ENCODE data around the gene ELF4. TPM values are rescaled to one million over a fixed set of nuclear protein-coding genes. Genes with fewer than 3 reads are reported as not detected.

Gene ELF4
- total and polyA plus RNA-seq, 2 donors (not counting 1 experiment from before 2014, with no cell fraction given): 9.9 to 13.7 TPM

- H3K36me3 ChIP-seq (ENCODE audit: control insufficient read depth, insufficient read depth, low read length): no peaks in the 10 kb centered on the region
- H3K27me3 ChIP-seq (ENCODE audit: control insufficient read depth, insufficient read depth, low read length): no peaks in the 10 kb centered on the region
- no peak overlapping the region for H3K4me3 ChIP-seq (replicated peaks in 1 of 4; ENCODE audit: control extremely low read depth in 1 of 4, insufficient read depth in 1 of 4, low read depth in 3 of 4, low read length in 4 of 4)
- H3K4me1 ChIP-seq (ENCODE audit: control insufficient read depth, extremely low read depth, insufficient read depth, low read length): no peaks in the 10 kb centered on the region
- H3K4me2 ChIP-seq (ENCODE audit: extremely low read depth, insufficient read depth, low read length): no peak overlapping the region
- no peaks in the 10 kb centered on the region for H3K9me3 ChIP-seq (ENCODE audit: control insufficient read depth, insufficient read depth, low read depth, low read length)
- H3K79me2 ChIP-seq (ENCODE audit: control insufficient read depth, insufficient read depth, low read length): no peaks in the 10 kb centered on the region
- peak; percentile 52 to 61 for DNase-seq (ENCODE audit: low read depth in 2 of 2)
- no peak overlapping the region for H3K9ac ChIP-seq (ENCODE audit: insufficient read depth, low read length)
- H4K20me1 ChIP-seq (ENCODE audit: control insufficient read depth, extremely low read depth, insufficient read depth, low read length): no peaks in the 10 kb centered on the region
- H2AFZ ChIP-seq (ENCODE audit: low read length): no peak overlapping the region
- H3K27ac ChIP-seq (ENCODE audit: insufficient read depth, low read length): no peak overlapping the region
- no peak for TF ChIP-seq CTCF (conservative IDR thresholded peaks at IDR 0.05 in 1 of 2, IDR thresholded peaks at IDR 0.05 in 1 of 2; ENCODE audit: low read depth in 1 of 2, low read length in 2 of 2)
- TF ChIP-seq EZH2 (IDR thresholded peaks at IDR 0.05; ENCODE audit: low read length, missing control alignments): no peak
These were observed 34.2 kb upstream of the ELF4 start for GRCh38 chrX:130144509-130144908.

DNA sequence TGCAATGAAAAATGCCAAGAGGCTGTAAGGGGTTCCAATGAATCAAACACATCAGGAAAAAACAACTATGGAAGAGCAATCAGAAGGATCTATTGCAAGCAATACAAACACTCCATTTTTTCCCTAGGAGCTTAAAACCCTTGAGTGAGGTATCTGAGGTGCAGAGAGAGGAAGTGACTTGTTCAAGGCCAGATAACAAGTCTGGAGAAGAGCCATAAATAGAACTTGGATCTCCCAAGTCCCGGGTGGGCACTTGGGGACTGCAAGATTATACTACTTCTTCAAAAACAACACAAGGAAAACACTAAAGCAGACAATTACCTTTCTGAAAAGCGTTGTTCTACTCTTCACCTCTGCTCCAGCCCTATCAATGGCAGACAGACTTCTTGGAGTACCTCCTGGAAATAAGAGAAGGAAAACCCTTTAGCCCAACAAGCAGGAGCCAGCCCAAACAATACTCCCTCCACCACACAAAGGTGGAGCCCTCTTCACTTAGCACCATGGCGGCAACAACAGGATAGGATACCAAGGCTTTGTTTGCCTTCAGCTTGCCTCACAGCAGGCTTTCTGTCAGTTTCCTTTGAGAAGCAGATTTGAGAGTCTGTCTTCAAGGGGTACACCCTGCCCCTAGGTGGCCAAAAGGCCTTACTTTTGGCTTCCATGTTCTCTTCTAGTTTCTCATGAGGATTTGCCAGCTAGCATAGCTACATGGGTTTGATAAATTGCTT, 29.3 kb upstream of the ELF4 start:
- no peaks in the 10 kb centered on the region for H3K36me3 ChIP-seq (ENCODE audit: control insufficient read depth, insufficient read depth, low read length)
- no peak overlapping the region for H3K9ac ChIP-seq (ENCODE audit: insufficient read depth, low read length)
- TF ChIP-seq CTCF (conservative IDR thresholded peaks at IDR 0.05 in 1 of 2, IDR thresholded peaks at IDR 0.05 in 1 of 2; ENCODE audit: low read depth in 1 of 2, low read length in 2 of 2): no peak
- no peak for TF ChIP-seq EZH2 (IDR thresholded peaks at IDR 0.05; ENCODE audit: low read length, missing control alignments)
- H3K9me3 ChIP-seq (ENCODE audit: control insufficient read depth, insufficient read depth, low read depth, low read length): no peaks in the 10 kb centered on the region
- no peaks in the 10 kb centered on the region for H3K4me1 ChIP-seq (ENCODE audit: control insufficient read depth, extremely low read depth, insufficient read depth, low read length)
- H3K4me3 ChIP-seq (replicated peaks in 1 of 4; ENCODE audit: control extremely low read depth in 1 of 4, insufficient read depth in 1 of 4, low read depth in 3 of 4, low read length in 4 of 4): no peak overlapping the region
- H2AFZ ChIP-seq (ENCODE audit: low read length): no peak overlapping the region
- peak in 1 of 2 donors; percentile 10 for DNase-seq (ENCODE audit: low read depth in 2 of 2)
- H4K20me1 ChIP-seq (ENCODE audit: control insufficient read depth, extremely low read depth, insufficient read depth, low read length): no peaks in the 10 kb centered on the region
- no peaks in the 10 kb centered on the region for H3K27me3 ChIP-seq (ENCODE audit: control insufficient read depth, insufficient read depth, low read length)
- no peaks in the 10 kb centered on the region for H3K79me2 ChIP-seq (ENCODE audit: control insufficient read depth, insufficient read depth, low read length)
- no peak overlapping the region for H3K4me2 ChIP-seq (ENCODE audit: extremely low read depth, insufficient read depth, low read length)
- H3K27ac ChIP-seq (ENCODE audit: insufficient read depth, low read length): no peak overlapping the region

DNA sequence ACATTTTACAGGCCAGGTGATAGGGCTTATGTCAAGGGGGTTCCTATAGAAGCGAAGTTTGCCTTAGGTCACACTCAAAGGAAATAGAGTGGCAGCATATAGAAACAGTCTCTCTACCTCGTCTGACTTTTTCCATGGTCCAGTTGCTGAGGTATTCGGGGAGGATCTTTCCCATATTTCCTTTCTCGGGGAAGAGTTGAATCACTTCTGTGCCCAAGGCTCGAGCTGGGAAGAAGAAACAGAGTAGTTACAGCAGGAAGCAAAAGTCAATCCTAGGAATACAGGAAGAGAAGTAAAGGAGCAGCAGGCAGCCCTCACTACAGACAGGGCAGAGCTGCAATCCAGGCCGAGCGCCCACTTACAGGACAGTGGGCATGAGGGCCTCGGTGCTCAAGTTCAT, 26.7 kb upstream of the ELF4 start:
- TF ChIP-seq CTCF (conservative IDR thresholded peaks at IDR 0.05 in 1 of 2, IDR thresholded peaks at IDR 0.05 in 1 of 2; ENCODE audit: low read depth in 1 of 2, low read length in 2 of 2) (no peak), EZH2 (IDR thresholded peaks at IDR 0.05; ENCODE audit: low read length, missing control alignments) (no peak)
- H2AFZ ChIP-seq (ENCODE audit: low read length): no peak overlapping the region
- no peaks in the 10 kb centered on the region for H3K4me1 ChIP-seq (ENCODE audit: control insufficient read depth, extremely low read depth, insufficient read depth, low read length)
- no peak for DNase-seq (ENCODE audit: low read depth in 2 of 2)
- no peaks in the 10 kb centered on the region for H3K9me3 ChIP-seq (ENCODE audit: control insufficient read depth, insufficient read depth, low read depth, low read length)
- no peak overlapping the region for H3K9ac ChIP-seq (ENCODE audit: insufficient read depth, low read length)
- H3K27me3 ChIP-seq (ENCODE audit: control insufficient read depth, insufficient read depth, low read length): no peaks in the 10 kb centered on the region
- no peak overlapping the region for H3K4me3 ChIP-seq (replicated peaks in 1 of 4; ENCODE audit: control extremely low read depth in 1 of 4, insufficient read depth in 1 of 4, low read depth in 3 of 4, low read length in 4 of 4)
- no peak overlapping the region for H3K27ac ChIP-seq (ENCODE audit: insufficient read depth, low read length)
- H3K36me3 ChIP-seq (ENCODE audit: control insufficient read depth, insufficient read depth, low read length): no peaks in the 10 kb centered on the region
- H3K79me2 ChIP-seq (ENCODE audit: control insufficient read depth, insufficient read depth, low read length): no peaks in the 10 kb centered on the region
- H4K20me1 ChIP-seq (ENCODE audit: control insufficient read depth, extremely low read depth, insufficient read depth, low read length): no peaks in the 10 kb centered on the region
- H3K4me2 ChIP-seq (ENCODE audit: extremely low read depth, insufficient read depth, low read length): no peak overlapping the region
